Measurements from ENCODE around the gene SYS1.
A peak's percentile ranks its signal among the peaks of the same experiment; 100 is the strongest.

The SYS1 gene

GRCh38 chr20:45355209-45356084 lies 7.5 kb upstream of the SYS1 start:
- DNase-seq (ENCODE audit: low read depth in 2 of 2, low spot score in 1 of 2), result no peak

- DNase-seq (ENCODE audit: low read depth in 2 of 2, low spot score in 1 of 2), result no peak
These were observed 4.5 kb upstream of the SYS1 start for GRCh38 chr20:45358282-45359068.

- no peak for DNase-seq (ENCODE audit: low read depth in 2 of 2, low spot score in 1 of 2)
These were observed 3.9 kb upstream of the SYS1 start for GRCh38 chr20:45359069-45359405.

- DNase-seq (ENCODE audit: low read depth in 2 of 2, low spot score in 1 of 2), result no peak
These were observed 3.4 kb upstream of the SYS1 start for GRCh38 chr20:45359406-45360148.

GRCh38 chr20:45361793-45362192 lies 1.2 kb upstream of the SYS1 start:
- DNase-seq (ENCODE audit: low read depth in 2 of 2, low spot score in 1 of 2), result no peak

GRCh38 chr20:45363611-45364492 lies 896 bp downstream of the SYS1 start:
- no peak for DNase-seq (ENCODE audit: low read depth in 2 of 2, low spot score in 1 of 2)

- no peak for DNase-seq (ENCODE audit: low read depth in 2 of 2, low spot score in 1 of 2)
These were observed 2.6 kb downstream of the SYS1 start for GRCh38 chr20:45365444-45365970.

- DNase-seq (ENCODE audit: low read depth in 2 of 2, low spot score in 1 of 2), result no peak
These were observed 3.2 kb downstream of the SYS1 start for GRCh38 chr20:45366192-45366591.

- DNase-seq (ENCODE audit: low read depth in 2 of 2, low spot score in 1 of 2), result no peak
These were observed 3.7 kb downstream of the SYS1 start for GRCh38 chr20:45366631-45367030.

- DNase-seq (ENCODE audit: low read depth in 2 of 2, low spot score in 1 of 2), result no peak
These were observed 4.2 kb downstream of the SYS1 start for GRCh38 chr20:45367126-45367525.

- no peak for DNase-seq (ENCODE audit: low read depth in 2 of 2, low spot score in 1 of 2)
These were observed 5.4 kb downstream of the SYS1 start for GRCh38 chr20:45368221-45368980.

GRCh38 chr20:45370571-45371160 lies 7.7 kb downstream of the SYS1 start:
- no peak for DNase-seq (ENCODE audit: low read depth in 2 of 2, low spot score in 1 of 2)

- no peak for DNase-seq (ENCODE audit: low read depth in 2 of 2, low spot score in 1 of 2)
These were observed 9.3 kb downstream of the SYS1 start for GRCh38 chr20:45372241-45372640.

- no peak for DNase-seq (ENCODE audit: low read depth in 2 of 2, low spot score in 1 of 2)
These were observed 9.8 kb downstream of the SYS1 start for GRCh38 chr20:45372646-45373352.

- DNase-seq (ENCODE audit: low read depth in 2 of 2, low spot score in 1 of 2), result peak; percentile 69 to 81
These were observed 10.6 kb downstream of the SYS1 start for GRCh38 chr20:45373353-45374100.

GRCh38 chr20:45374101-45374467 lies 11.1 kb downstream of the SYS1 start:
- DNase-seq (ENCODE audit: low read depth in 2 of 2, low spot score in 1 of 2), result no peak

- no peak for DNase-seq (ENCODE audit: low read depth in 2 of 2, low spot score in 1 of 2)
These were observed 12.0 kb downstream of the SYS1 start for GRCh38 chr20:45374966-45375365.

GRCh38 chr20:45377269-45377668 lies 14.3 kb downstream of the SYS1 start:
- DNase-seq (ENCODE audit: low read depth in 2 of 2, low spot score in 1 of 2), result no peak
